ENCODE results near the gene PDGFA.

PDGFA gene

GRCh38 chr7:519484-520390 lies at the start of gene PDGFA:
Gene PDGFA, minus strand, starts transcription at chr7:519846. Its CDS starts 845 bp downstream, at chr7:519001.
- H4K20me1 ChIP-seq (ENCODE audit: control insufficient read depth, insufficient read depth, low read depth, low read length), result 0 out of 2 replicates have a peak, but pooled peaks cover 4% of the 10 kb centered on the region
- H3K79me2 ChIP-seq (ENCODE audit: control insufficient read depth, low read length), result no peaks in the 10 kb centered on the region
- no peaks in the 10 kb centered on the region for H3K9me2 ChIP-seq (replicated peaks; ENCODE audit: control insufficient read depth, low read length)
- no peaks in the 10 kb centered on the region for H3K36me3 ChIP-seq (ENCODE audit: control insufficient read depth, low read length)
- H3K4me2 ChIP-seq (ENCODE audit: low read length), result no peak within 1 kb of the TSS; the same call in 1 of the 2 replicates
- H3K4me3 ChIP-seq (ENCODE audit: low read length), result no peak within 1 kb of the TSS
- no peaks in the 10 kb centered on the region for H3F3A ChIP-seq (ENCODE audit: control insufficient read depth, insufficient read depth)
- TF ChIP-seq EZH2phosphoT487 (IDR thresholded peaks at IDR 0.05; ENCODE audit: borderline replicate concordance, low read length), result no peak
- TF ChIP-seq CTCF (IDR thresholded peaks at IDR 0.05; ENCODE audit: low read depth, low read length, poor library complexity, severe bottlenecking), result no peak
- peaks cover 15% of the 10 kb centered on the region for H3K4me1 ChIP-seq (ENCODE audit: control insufficient read depth, low read length)
- no peaks in the 10 kb centered on the region for H3K9me3 ChIP-seq (ENCODE audit: control insufficient read depth, insufficient read depth, low read length)
- H3K27ac ChIP-seq (ENCODE audit: low read depth, low read length), result no peak within 1 kb of the TSS
- peaks cover 48% of the 10 kb centered on the region for H3K27me3 ChIP-seq (ENCODE audit: control insufficient read depth, low read length)

GRCh38 chr7:568031-568951 lies 48.6 kb upstream of the PDGFA start:
- H3K4me2 ChIP-seq (ENCODE audit: low read length), result no peak overlapping the region
- no peaks in the 10 kb centered on the region for H3K4me1 ChIP-seq (ENCODE audit: control insufficient read depth, low read length)
- peaks cover 8% of the 10 kb centered on the region; the same call in 1 of the 2 replicates for H3K36me3 ChIP-seq (ENCODE audit: control insufficient read depth, low read length)
- H3K79me2 ChIP-seq (ENCODE audit: control insufficient read depth, low read length), result no peaks in the 10 kb centered on the region
- H3K27ac ChIP-seq (ENCODE audit: low read depth, low read length), result no peak overlapping the region
- no peaks in the 10 kb centered on the region for H3K9me2 ChIP-seq (replicated peaks; ENCODE audit: control insufficient read depth, low read length)
- TF ChIP-seq CTCF (IDR thresholded peaks at IDR 0.05; ENCODE audit: low read depth, low read length, poor library complexity, severe bottlenecking), result no peak
- no peak for TF ChIP-seq EZH2phosphoT487 (IDR thresholded peaks at IDR 0.05; ENCODE audit: borderline replicate concordance, low read length)
- H3K4me3 ChIP-seq (ENCODE audit: low read length), result no peak overlapping the region
- H3F3A ChIP-seq (ENCODE audit: control insufficient read depth, insufficient read depth), result no peaks in the 10 kb centered on the region
- H3K9me3 ChIP-seq (ENCODE audit: control insufficient read depth, insufficient read depth, low read length), result peaks cover 21% of the 10 kb centered on the region; the same call in 1 of the 2 replicates
- no peaks in the 10 kb centered on the region for H3K27me3 ChIP-seq (ENCODE audit: control insufficient read depth, low read length)
- no peaks in the 10 kb centered on the region for H4K20me1 ChIP-seq (ENCODE audit: control insufficient read depth, insufficient read depth, low read depth, low read length)

GRCh38 chr7:567305-567883 lies 47.7 kb upstream of the PDGFA start:
- Histone ChIP-seq H3K9me3 (ENCODE audit: control insufficient read depth, insufficient read depth, low read length) (peaks cover 19% of the 10 kb centered on the region; the same call in 1 of the 2 replicates), H3K27me3 (ENCODE audit: control insufficient read depth, low read length) (no peaks in the 10 kb centered on the region), H3K79me2 (ENCODE audit: control insufficient read depth, low read length) (no peaks in the 10 kb centered on the region), H4K20me1 (ENCODE audit: control insufficient read depth, insufficient read depth, low read depth, low read length) (no peaks in the 10 kb centered on the region), H3K4me3 (ENCODE audit: low read length) (no peak overlapping the region), H3K9me2 (replicated peaks; ENCODE audit: control insufficient read depth, low read length) (no peaks in the 10 kb centered on the region), H3K4me2 (ENCODE audit: low read length) (no peak overlapping the region), H3K27ac (ENCODE audit: low read depth, low read length) (no peak overlapping the region), H3K36me3 (ENCODE audit: control insufficient read depth, low read length) (peaks cover 4% of the 10 kb centered on the region; the same call in 1 of the 2 replicates), H3K4me1 (ENCODE audit: control insufficient read depth, low read length) (no peaks in the 10 kb centered on the region), H3F3A (ENCODE audit: control insufficient read depth, insufficient read depth) (no peaks in the 10 kb centered on the region)
- TF ChIP-seq EZH2phosphoT487 (IDR thresholded peaks at IDR 0.05; ENCODE audit: borderline replicate concordance, low read length) (no peak), CTCF (IDR thresholded peaks at IDR 0.05; ENCODE audit: low read depth, low read length, poor library complexity, severe bottlenecking) (no peak)

All from DOHH2 (cell line).